ENCODE results near the gene HOXC10.
A peak's percentile ranks its signal among the peaks of the same experiment; 100 is the strongest.

HOXC10 gene

DNA sequence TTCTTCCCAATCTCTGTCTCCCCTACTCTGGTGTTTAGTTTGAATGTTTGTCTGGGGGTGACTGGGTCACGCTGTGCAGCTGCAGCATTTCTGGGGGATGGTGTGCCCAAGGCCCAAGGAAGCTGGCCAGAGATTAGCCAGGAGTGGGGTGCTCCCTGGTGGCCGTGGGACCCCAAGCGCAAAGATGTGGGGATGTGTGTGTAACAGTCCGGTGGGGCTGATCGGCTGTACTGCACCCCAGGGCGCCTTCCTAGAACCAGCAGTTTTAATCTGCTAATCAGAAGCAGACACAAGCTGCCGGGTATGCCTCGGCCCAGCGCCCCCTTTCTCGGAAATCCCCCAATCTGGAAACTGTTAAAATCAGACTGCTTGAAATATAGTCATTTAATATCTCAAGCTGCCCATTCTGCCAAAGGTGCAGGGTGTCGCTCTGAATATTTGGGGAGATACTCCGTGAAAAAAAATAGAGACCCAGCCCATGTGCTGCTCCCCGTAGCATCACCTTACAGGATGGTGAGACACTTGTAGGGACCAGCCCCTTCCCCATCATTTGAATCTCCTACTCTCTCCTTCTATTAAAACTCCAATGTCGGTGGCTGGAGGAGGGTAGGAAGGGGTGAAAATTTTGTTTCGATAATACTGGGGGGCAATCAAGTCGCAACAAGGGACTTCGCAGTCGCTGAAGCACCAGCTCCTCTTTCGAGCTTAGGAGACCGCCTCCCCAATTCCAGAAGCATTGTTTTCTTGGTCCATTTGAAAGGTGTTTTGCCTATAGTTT is 19.3 kb downstream of the HOXC10 start:
- DNase-seq (ENCODE audit: low read depth), result peak; percentile 56
- peak overlapping the region; percentile 98 for H3K4me3 ChIP-seq (ENCODE audit: low read length)
- TF ChIP-seq, protein P1, sequence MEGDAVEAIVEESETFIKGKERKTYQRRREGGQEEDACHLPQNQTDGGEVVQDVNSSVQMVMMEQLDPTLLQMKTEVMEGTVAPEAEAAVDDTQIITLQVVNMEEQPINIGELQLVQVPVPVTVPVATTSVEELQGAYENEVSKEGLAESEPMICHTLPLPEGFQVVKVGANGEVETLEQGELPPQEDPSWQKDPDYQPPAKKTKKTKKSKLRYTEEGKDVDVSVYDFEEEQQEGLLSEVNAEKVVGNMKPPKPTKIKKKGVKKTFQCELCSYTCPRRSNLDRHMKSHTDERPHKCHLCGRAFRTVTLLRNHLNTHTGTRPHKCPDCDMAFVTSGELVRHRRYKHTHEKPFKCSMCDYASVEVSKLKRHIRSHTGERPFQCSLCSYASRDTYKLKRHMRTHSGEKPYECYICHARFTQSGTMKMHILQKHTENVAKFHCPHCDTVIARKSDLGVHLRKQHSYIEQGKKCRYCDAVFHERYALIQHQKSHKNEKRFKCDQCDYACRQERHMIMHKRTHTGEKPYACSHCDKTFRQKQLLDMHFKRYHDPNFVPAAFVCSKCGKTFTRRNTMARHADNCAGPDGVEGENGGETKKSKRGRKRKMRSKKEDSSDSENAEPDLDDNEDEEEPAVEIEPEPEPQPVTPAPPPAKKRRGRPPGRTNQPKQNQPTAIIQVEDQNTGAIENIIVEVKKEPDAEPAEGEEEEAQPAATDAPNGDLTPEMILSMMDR (conservative IDR thresholded peaks at IDR 0.05; ENCODE audit: low read length), result peak; percentile 33

GRCh38 chr12:54004841-54005530 is 20.0 kb downstream of the HOXC10 start:
- peak; percentile 74 for DNase-seq (ENCODE audit: low read depth)
- TF ChIP-seq, protein P1 (conservative IDR thresholded peaks at IDR 0.05; ENCODE audit: low read length), result no peak; the same call in 1 of the 2 replicates
- peak overlapping the region; percentile 98 for H3K4me3 ChIP-seq (ENCODE audit: low read length)

DNA sequence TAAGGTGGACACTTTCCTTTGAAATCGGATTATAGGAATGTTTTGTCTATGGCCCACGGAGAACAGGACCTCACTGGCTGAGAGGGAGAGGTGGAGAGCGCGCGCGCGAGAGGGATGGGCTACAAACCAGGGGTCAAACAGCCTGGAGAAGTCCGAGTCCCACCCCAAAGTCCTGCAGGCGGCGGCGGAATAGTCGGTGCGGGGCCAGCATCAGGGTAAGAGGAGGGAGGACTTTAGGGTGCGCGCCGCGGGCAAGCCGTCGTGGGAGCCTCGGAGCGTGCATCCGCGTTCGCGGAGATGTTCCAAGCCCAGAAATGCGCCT is 20.5 kb downstream of the HOXC10 start:
- H3K4me3 ChIP-seq (ENCODE audit: low read length), result peak overlapping the region; percentile 98
- TF ChIP-seq, protein P1 (conservative IDR thresholded peaks at IDR 0.05; ENCODE audit: low read length), result no peak
- no peak for DNase-seq (ENCODE audit: low read depth)

DNA sequence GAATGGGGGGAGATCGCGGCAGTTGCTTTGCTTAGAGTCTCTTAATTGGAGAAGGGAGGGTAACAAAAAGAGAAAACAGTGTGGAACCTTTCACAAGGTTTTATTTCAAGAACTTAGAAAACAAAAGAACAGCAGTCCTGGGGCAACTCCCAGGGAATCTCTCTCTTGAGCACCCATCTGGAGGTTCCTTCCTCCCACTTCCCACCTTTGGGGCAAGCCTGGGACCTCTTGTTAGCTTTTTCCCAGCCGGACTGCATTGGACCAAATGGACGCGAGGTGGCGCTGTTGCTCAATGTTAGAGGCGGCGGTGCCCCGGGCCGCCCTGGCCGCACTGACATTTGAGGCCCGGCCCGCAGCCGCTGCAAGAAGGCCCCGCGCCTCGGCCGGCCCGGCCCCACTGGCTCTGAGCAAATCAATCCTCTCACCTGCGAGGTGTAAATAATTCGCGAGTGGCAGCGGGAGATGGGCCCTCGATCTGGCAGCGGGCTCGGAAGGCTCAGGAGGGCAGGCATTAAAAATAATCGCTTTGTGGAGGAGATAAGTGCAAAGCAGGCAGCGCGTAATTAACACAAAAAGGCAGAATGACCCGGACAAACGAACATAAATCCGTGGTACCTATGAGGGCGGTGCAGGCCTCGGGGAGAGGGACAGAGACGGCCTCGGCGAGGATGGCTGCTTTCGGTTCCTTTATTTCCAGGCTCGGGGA is 21.1 kb downstream of the HOXC10 start:
- TF ChIP-seq, protein P1 (conservative IDR thresholded peaks at IDR 0.05; ENCODE audit: low read length), result peak; percentile 77
- DNase-seq (ENCODE audit: low read depth), result peak; percentile 87
- H3K4me3 ChIP-seq (ENCODE audit: low read length), result peak overlapping the region; percentile 98

GRCh38 chr12:54006559-54007220 is 21.7 kb downstream of the HOXC10 start:
- peak; percentile 57 for DNase-seq (ENCODE audit: low read depth)
- peak overlapping the region; percentile 98 for H3K4me3 ChIP-seq (ENCODE audit: low read length)
- TF ChIP-seq, protein P1 (conservative IDR thresholded peaks at IDR 0.05; ENCODE audit: low read length), result no peak

- TF ChIP-seq, protein P1 (conservative IDR thresholded peaks at IDR 0.05; ENCODE audit: low read length), result no peak
- no peak for DNase-seq (ENCODE audit: low read depth)
- H3K4me3 ChIP-seq (ENCODE audit: low read length), result peak overlapping the region; percentile 98
Observed at GRCh38 chr12:54007538-54008259, 22.8 kb downstream of the HOXC10 start.
